WERI-Rb-1 (cell line): ENCODE results near the gene SYNE2.

Experiments
- DNase-seq: peaks from one replicate; pipeline ENCODE4 v3.0.0-alpha.2; 2020
- H3K27ac ChIP-seq: fragments of 250-450 bp; sonication (Bioruptor Pico); 2 replicates; pipeline ENCODE4 v1.5.1; 2020; ENCODE audit warnings: mild to moderate bottlenecking, moderate library complexity
- H3K27me3 ChIP-seq: fragments of 250-450 bp; sonication (Bioruptor Pico); 2 replicates; pipeline ENCODE4 v1.5.1; 2021; ENCODE audit warnings: mild to moderate bottlenecking, low read depth, moderate library complexity; ENCODE audit not compliant: insufficient read depth, severe bottlenecking
- H3K36me3 ChIP-seq: fragments of 250-450 bp; sonication (Bioruptor Pico); 2 replicates; pipeline ENCODE4 v1.5.1; 2020; ENCODE audit warnings: mild to moderate bottlenecking, moderate library complexity
- H3K4me3 ChIP-seq: 2 replicates; pipeline ENCODE4 v1.5.1; 2011; ENCODE audit warnings: low read depth, mild to moderate bottlenecking, control low read depth, low read length
- H3K9me3 ChIP-seq: fragments of 250-450 bp; sonication (Bioruptor Pico); 2 replicates; pipeline ENCODE4 v1.5.1; 2021; ENCODE audit warnings: mild to moderate bottlenecking, moderate library complexity; ENCODE audit not compliant: severe bottlenecking
- TF ChIP-seq, protein P1 (sequence below): IDR thresholded peaks from 2 replicates; pipeline ENCODE4 v1.5.1; 2011; ENCODE audit warnings: low read depth, mild to moderate bottlenecking, control low read depth, inconsistent platforms, low read length

Gene SYNE2

GRCh38 chr14:64200170-64200569 is 347.4 kb downstream of the SYNE2 start:
- Histone ChIP-seq H3K27me3 (no peaks in the 10 kb centered on the region), H3K36me3 (peaks cover 30% of the 10 kb centered on the region), H3K9me3 (no peaks in the 10 kb centered on the region), H3K4me3 (no peak overlapping the region), H3K27ac (no peak overlapping the region)
- TF ChIP-seq, protein P1, sequence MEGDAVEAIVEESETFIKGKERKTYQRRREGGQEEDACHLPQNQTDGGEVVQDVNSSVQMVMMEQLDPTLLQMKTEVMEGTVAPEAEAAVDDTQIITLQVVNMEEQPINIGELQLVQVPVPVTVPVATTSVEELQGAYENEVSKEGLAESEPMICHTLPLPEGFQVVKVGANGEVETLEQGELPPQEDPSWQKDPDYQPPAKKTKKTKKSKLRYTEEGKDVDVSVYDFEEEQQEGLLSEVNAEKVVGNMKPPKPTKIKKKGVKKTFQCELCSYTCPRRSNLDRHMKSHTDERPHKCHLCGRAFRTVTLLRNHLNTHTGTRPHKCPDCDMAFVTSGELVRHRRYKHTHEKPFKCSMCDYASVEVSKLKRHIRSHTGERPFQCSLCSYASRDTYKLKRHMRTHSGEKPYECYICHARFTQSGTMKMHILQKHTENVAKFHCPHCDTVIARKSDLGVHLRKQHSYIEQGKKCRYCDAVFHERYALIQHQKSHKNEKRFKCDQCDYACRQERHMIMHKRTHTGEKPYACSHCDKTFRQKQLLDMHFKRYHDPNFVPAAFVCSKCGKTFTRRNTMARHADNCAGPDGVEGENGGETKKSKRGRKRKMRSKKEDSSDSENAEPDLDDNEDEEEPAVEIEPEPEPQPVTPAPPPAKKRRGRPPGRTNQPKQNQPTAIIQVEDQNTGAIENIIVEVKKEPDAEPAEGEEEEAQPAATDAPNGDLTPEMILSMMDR = no peak
- DNase-seq = no peak

DNA sequence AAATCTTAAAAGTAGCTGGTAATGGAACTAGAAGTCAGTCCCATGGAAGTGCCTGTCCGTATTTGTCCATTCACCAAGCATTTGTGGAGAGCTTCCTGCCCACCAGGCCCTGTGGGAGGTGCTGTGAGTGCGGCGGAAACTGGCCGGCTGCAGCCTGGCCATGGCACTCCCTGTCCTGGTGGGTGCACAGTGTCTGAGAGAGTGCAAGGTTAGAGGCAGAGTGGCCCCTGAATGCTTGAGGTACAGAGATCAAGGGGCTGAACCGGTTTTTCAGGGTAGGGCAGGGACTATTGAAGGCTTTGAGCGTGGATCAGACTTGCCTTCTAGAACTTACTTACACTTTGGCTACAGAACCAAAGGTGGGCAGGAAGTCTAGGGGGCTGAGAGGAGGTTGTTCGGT is 348.5 kb downstream of the SYNE2 start:
- Histone ChIP-seq H3K27ac (no peak overlapping the region), H3K9me3 (no peaks in the 10 kb centered on the region), H3K4me3 (no peak overlapping the region), H3K36me3 (peaks cover 19% of the 10 kb centered on the region), H3K27me3 (no peaks in the 10 kb centered on the region)
- no peak for DNase-seq
- TF ChIP-seq, protein P1 = no peak

DNA sequence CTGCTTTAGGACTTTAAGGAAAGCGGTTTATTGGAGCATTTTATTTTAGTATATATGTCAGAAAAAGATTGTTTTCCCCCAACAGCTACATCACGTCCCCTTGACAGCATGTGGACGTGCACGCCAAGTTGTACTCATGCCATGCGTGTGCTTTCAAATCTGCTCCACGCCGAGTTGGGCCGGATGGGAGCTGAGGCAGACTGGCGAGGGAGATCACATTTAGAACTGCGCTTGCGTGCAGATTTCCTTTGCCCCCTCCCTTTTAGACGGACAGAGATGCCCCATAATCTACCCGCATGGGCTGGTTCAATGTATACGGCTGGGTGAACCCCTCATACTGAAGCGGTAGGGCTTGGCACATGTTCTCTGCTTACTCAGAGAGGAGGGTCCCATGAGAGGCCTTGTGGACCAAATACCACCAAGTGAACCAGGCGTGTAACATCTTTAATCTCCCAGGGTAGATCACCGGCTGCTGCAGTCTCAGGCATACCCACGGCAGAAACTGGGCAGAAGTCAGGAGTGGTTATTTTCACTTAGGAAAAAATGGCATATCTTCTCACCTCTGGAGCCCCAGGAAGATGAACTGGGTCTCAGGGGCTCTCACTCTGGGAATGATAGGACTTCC is 349.2 kb downstream of the SYNE2 start:
- DNase-seq = no peak
- H3K36me3 ChIP-seq = peaks cover 19% of the 10 kb centered on the region
- H3K9me3 ChIP-seq = no peaks in the 10 kb centered on the region
- TF ChIP-seq, protein P1 = no peak
- no peak overlapping the region for H3K4me3 ChIP-seq
- no peak overlapping the region for H3K27ac ChIP-seq
- no peaks in the 10 kb centered on the region for H3K27me3 ChIP-seq

GRCh38 chr14:64202716-64203115 is 349.9 kb downstream of the SYNE2 start:
- H3K36me3 ChIP-seq = peaks cover 18% of the 10 kb centered on the region
- no peak overlapping the region for H3K27ac ChIP-seq
- H3K4me3 ChIP-seq = no peak overlapping the region
- TF ChIP-seq, protein P1 = no peak
- H3K27me3 ChIP-seq = no peaks in the 10 kb centered on the region
- no peaks in the 10 kb centered on the region for H3K9me3 ChIP-seq
- DNase-seq = no peak

GRCh38 chr14:64203366-64204006 is 350.7 kb downstream of the SYNE2 start:
- TF ChIP-seq, protein P1 = no peak

More at GRCh38 chr14:64203366-64204006, 350.7 kb downstream of the SYNE2 start:
- no peak for DNase-seq
- H3K27ac ChIP-seq = no peak overlapping the region
- peaks cover 24% of the 10 kb centered on the region for H3K36me3 ChIP-seq
- H3K9me3 ChIP-seq = no peaks in the 10 kb centered on the region
- H3K4me3 ChIP-seq = no peak overlapping the region
- no peaks in the 10 kb centered on the region for H3K27me3 ChIP-seq
